Suprapubic skin (tissue), 3 donors: ENCODE measurements around the gene BANP.

Experiments used
- POLR2A ChIP-seq, 2 donors: fragments of 450-650 bp; IDR thresholded peaks; one replicate each; pipeline ENCODE4 v1.6.1; 2017; ENCODE audit warnings: antibody characterized with exemption in 2 of 2, mild to moderate bottlenecking in 2 of 2, moderate library complexity in 2 of 2
- TF ChIP-seq, protein P1 (sequence below), 2 donors: fragments of 200-600 bp in 1 of 2; fragments of 450-650 bp in 1 of 2; sonication (generic) in 1 of 2; IDR thresholded peaks; one replicate each; pipeline ENCODE4 v1.5.1; 2016 to 2019; ENCODE audit warnings: antibody characterized with exemption in 2 of 2, mild to moderate bottlenecking in 1 of 2, moderate library complexity in 1 of 2

DNA sequence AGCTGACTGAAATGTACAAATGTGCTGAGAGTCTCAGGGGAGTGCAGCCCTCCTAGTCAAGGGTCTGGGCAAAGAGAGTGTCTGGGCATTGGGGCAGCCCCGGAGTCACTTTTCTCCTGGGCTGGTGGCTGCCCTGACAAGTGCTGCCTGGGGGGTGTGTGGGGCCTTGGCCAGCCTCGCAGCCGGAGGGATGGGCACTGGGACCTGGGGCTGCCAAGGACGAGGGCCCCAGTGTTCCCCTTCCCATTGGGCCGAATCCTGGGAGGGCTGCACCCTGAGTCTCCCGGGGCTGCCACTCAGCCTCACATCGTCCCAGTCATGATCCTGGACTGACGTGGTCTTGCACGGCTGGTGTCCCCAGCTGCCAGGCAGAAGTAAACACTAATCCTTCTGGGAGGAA lies 132.3 kb downstream of the BANP start:
- TF ChIP-seq, protein P1, sequence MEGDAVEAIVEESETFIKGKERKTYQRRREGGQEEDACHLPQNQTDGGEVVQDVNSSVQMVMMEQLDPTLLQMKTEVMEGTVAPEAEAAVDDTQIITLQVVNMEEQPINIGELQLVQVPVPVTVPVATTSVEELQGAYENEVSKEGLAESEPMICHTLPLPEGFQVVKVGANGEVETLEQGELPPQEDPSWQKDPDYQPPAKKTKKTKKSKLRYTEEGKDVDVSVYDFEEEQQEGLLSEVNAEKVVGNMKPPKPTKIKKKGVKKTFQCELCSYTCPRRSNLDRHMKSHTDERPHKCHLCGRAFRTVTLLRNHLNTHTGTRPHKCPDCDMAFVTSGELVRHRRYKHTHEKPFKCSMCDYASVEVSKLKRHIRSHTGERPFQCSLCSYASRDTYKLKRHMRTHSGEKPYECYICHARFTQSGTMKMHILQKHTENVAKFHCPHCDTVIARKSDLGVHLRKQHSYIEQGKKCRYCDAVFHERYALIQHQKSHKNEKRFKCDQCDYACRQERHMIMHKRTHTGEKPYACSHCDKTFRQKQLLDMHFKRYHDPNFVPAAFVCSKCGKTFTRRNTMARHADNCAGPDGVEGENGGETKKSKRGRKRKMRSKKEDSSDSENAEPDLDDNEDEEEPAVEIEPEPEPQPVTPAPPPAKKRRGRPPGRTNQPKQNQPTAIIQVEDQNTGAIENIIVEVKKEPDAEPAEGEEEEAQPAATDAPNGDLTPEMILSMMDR (IDR thresholded peaks at IDR 0.05), result no peak
- TF ChIP-seq POLR2A (IDR thresholded peaks at IDR 0.05), result no peak
